Right renal cortex interstitium (tissue), 3 donors: Measurements from ENCODE around the gene RBBP7. TPM values are rescaled to one million over a fixed set of nuclear protein-coding genes. Genes with fewer than 3 reads are reported as not detected.
"Not testable (repeated sequence)": the region's sequence is repeated elsewhere in the genome, so short reads cannot be mapped to it uniquely, and the experiment has no call there.

ENCODE experiments used
- DNase-seq, 3 donors: peaks; one replicate each; pipeline ENCODE4 v3.0.0-alpha.2; 2013; ENCODE audit warnings: low read depth in 3 of 3, low spot score in 2 of 3
- polyA plus RNA-seq, 3 donors: library from polyadenylated mRNA; unstranded; fragments of 120-200 nt; gene quantifications; one replicate each; pipeline ENCODE4 v1.2.1, GENCODE V29; 2013; ENCODE audit not compliant: insufficient read length in 3 of 3

RBBP7 gene
- polyA plus RNA-seq, 3 donors = 226 to 246 (median 245) TPM

- no peak for DNase-seq
Measured at GRCh38 chrX:16868920-16869319, 1.2 kb downstream of the RBBP7 start.

GRCh38 chrX:16867947-16868346 lies 2.2 kb downstream of the RBBP7 start:
- DNase-seq = no peak

- DNase-seq = no peak
Measured at GRCh38 chrX:16862829-16863228, 7.3 kb downstream of the RBBP7 start.

- no peak for DNase-seq
Measured at GRCh38 chrX:16856744-16857143, 13.4 kb downstream of the RBBP7 start.

GRCh38 chrX:16856076-16856404 lies 14.1 kb downstream of the RBBP7 start:
- not testable (repeated sequence) for DNase-seq

GRCh38 chrX:16855363-16856075 lies 14.6 kb downstream of the RBBP7 start:
- DNase-seq = no peak

- no peak for DNase-seq
Measured at GRCh38 chrX:16853537-16853936, 16.6 kb downstream of the RBBP7 start.

- no peak for DNase-seq
Measured at GRCh38 chrX:16852617-16853179, 17.5 kb downstream of the RBBP7 start.

- DNase-seq = no peak
Measured at GRCh38 chrX:16851827-16852226, 18.3 kb downstream of the RBBP7 start.

- no peak for DNase-seq
Measured at GRCh38 chrX:16851421-16851820, 18.7 kb downstream of the RBBP7 start.

GRCh38 chrX:16848541-16848940 lies 21.6 kb downstream of the RBBP7 start:
- DNase-seq = no peak

- no peak for DNase-seq
Measured at GRCh38 chrX:16845686-16846085, 24.5 kb downstream of the RBBP7 start.

GRCh38 chrX:16843208-16843909 lies 26.8 kb downstream of the RBBP7 start:
- DNase-seq = no peak

GRCh38 chrX:16842684-16843083 lies 27.5 kb downstream of the RBBP7 start:
- DNase-seq = no peak

- DNase-seq = no peak
Measured at GRCh38 chrX:16839852-16840460, 30.2 kb downstream of the RBBP7 start.

- no peak for DNase-seq
Measured at GRCh38 chrX:16839219-16839851, 30.8 kb downstream of the RBBP7 start.

GRCh38 chrX:16838202-16839066 lies 31.7 kb downstream of the RBBP7 start:
- no peak for DNase-seq

- DNase-seq = no peak
Measured at GRCh38 chrX:16836371-16836770, 33.8 kb downstream of the RBBP7 start.

GRCh38 chrX:16834806-16835205 lies 35.4 kb downstream of the RBBP7 start:
- no peak for DNase-seq

- no peak for DNase-seq
Measured at GRCh38 chrX:16832301-16832700, 37.9 kb downstream of the RBBP7 start.
